ENCODE measurements around the gene C2. TPM values are rescaled to one million over a fixed set of nuclear protein-coding genes. Genes with fewer than 3 reads are reported as not detected.

C2 gene
- total and polyA plus RNA-seq, 10 donors: 17.2 to 173 (median 69.5) TPM

GRCh38 chr6:31888276-31889258, 39.0 kb upstream of the C2 start:
- H3K27ac ChIP-seq: no peak overlapping the region
- WGBS, 5 donors: 81 to 90% (median 84%) methylated on average over 30 to 43 of the region's 43 CpGs
- H3K4me3 ChIP-seq: no peak overlapping the region
- no peaks in the 10 kb centered on the region for H3K9me3 ChIP-seq
- H3K27me3 ChIP-seq (replicated peaks in 1 of 7): no peaks in the 10 kb centered on the region
- H3K36me3 ChIP-seq: peaks cover 7 to 100% (median 84%) of the 10 kb centered on the region in 6 donors
- intact Hi-C loops (cut with DNase I; ENCODE audit: low total_unique reads): no loop called here
- DNase-seq: peak; percentile 84
- no peak for TF ChIP-seq POLR2A (IDR thresholded peaks at IDR 0.05)
- TF ChIP-seq, protein P1, sequence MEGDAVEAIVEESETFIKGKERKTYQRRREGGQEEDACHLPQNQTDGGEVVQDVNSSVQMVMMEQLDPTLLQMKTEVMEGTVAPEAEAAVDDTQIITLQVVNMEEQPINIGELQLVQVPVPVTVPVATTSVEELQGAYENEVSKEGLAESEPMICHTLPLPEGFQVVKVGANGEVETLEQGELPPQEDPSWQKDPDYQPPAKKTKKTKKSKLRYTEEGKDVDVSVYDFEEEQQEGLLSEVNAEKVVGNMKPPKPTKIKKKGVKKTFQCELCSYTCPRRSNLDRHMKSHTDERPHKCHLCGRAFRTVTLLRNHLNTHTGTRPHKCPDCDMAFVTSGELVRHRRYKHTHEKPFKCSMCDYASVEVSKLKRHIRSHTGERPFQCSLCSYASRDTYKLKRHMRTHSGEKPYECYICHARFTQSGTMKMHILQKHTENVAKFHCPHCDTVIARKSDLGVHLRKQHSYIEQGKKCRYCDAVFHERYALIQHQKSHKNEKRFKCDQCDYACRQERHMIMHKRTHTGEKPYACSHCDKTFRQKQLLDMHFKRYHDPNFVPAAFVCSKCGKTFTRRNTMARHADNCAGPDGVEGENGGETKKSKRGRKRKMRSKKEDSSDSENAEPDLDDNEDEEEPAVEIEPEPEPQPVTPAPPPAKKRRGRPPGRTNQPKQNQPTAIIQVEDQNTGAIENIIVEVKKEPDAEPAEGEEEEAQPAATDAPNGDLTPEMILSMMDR (IDR thresholded peaks at IDR 0.05 in 8 of 11, conservative IDR thresholded peaks at IDR 0.05 in 3 of 11): peak in 10 of 11 experiments; percentile 24 to 83 (median 59)
- peak in 1 of 3 donors; percentile 54 for TF ChIP-seq POLR2AphosphoS5 (IDR thresholded peaks at IDR 0.05)
- peaks cover 0 to 8% (median 0%) of the 10 kb centered on the region in 6 donors for H3K4me1 ChIP-seq

DNA sequence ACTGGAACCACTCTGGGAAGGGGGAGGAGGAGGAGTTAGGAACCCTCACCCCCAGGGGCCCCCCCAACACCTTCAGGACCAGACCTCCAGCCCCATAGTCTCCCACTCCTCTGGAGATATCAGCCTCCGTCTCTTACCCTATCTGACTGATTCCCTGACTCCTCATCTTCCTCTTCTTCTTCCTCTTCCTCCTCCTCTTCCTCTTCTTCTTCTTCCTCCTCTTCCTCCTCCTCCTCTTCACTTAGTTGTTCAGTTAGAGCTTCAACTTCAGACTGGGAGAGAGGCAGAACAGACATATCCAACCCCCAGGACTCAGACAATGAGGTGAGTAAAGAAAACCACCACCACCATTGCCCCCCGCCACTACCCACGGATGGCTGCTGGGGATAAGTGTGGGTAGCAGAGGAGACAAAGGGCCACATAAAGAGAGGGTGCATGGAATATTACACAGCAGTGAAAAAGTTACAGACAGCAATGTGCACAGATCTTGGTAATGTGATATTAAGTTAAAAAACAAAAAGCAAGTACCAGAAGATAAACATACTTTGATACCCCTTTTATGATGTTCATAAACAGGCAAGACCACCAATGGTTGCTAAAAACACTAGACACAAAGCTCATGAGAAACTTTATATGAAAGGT, 38.1 kb upstream of the C2 start:
- Histone ChIP-seq H3K27me3 (replicated peaks in 1 of 7) (no peaks in the 10 kb centered on the region), H3K9me3 (no peaks in the 10 kb centered on the region), H3K36me3 (peaks cover 7 to 100% (median 81%) of the 10 kb centered on the region in 6 donors), H3K4me1 (peaks cover 0 to 8% (median 0%) of the 10 kb centered on the region in 6 donors), H3K27ac (no peak overlapping the region), H3K4me3 (no peak overlapping the region)
- no peak for DNase-seq
- TF ChIP-seq POLR2AphosphoS5 (IDR thresholded peaks at IDR 0.05) (no peak), POLR2A (IDR thresholded peaks at IDR 0.05) (no peak)
- TF ChIP-seq, protein P1 (IDR thresholded peaks at IDR 0.05 in 8 of 11, conservative IDR thresholded peaks at IDR 0.05 in 3 of 11): no peak
- intact Hi-C loops (cut with DNase I; ENCODE audit: low total_unique reads): no loop called here
- WGBS, 5 donors: 85 to 94% (median 90%) methylated on average over 3 of the region's 3 CpGs

GRCh38 chr6:31892821-31893220, 34.7 kb upstream of the C2 start:
- TF ChIP-seq POLR2AphosphoS5 (IDR thresholded peaks at IDR 0.05) (no peak), POLR2A (IDR thresholded peaks at IDR 0.05) (no peak)
- TF ChIP-seq, protein P1 (IDR thresholded peaks at IDR 0.05 in 8 of 11, conservative IDR thresholded peaks at IDR 0.05 in 3 of 11): no peak
- Histone ChIP-seq H3K9me3 (no peaks in the 10 kb centered on the region), H3K36me3 (peaks cover 0 to 86% (median 57%) of the 10 kb centered on the region in 6 donors), H3K27me3 (replicated peaks in 1 of 7) (no peaks in the 10 kb centered on the region), H3K4me1 (peaks cover 8 to 26% (median 12%) of the 10 kb centered on the region in 6 donors), H3K4me3 (no peak overlapping the region), H3K27ac (no peak overlapping the region)
- no peak for DNase-seq
- WGBS, 5 donors: 58 to 100% (median 76%) methylated on average over 2 to 6 of the region's 6 CpGs
- intact Hi-C loops (cut with DNase I; ENCODE audit: low total_unique reads): no loop called here
